H7 (cell line): ENCODE results near the gene NGF. TPM values are rescaled to one million over a fixed set of nuclear protein-coding genes. Genes with fewer than 3 reads are reported as not detected.

Experiments
- DNase-seq: peaks from one replicate; pipeline ENCODE4 v3.0.0; 2012
- H3K27me3 ChIP-seq: 2 replicates; pipeline ENCODE4 v1.6.0; 2011; ENCODE audit warnings: mild to moderate bottlenecking, low read length; ENCODE audit not compliant: control insufficient read depth, insufficient read depth
- H3K36me3 ChIP-seq: replicated peaks from 2 replicates; pipeline ENCODE4 v1.5.1; 2011; ENCODE audit warnings: low read length; ENCODE audit not compliant: control insufficient read depth, insufficient read depth
- H3K4me3 ChIP-seq: 2 replicates; pipeline ENCODE4 v1.5.1; 2011; ENCODE audit warnings: low read depth, mild to moderate bottlenecking, control low read depth, low read length, moderate library complexity; ENCODE audit not compliant: insufficient read depth
- total RNA-seq: library from RNA; depleted of rRNA; stranded (reverse); fragments of >200 nt; shearing (Covaris generic); gene quantifications from 2 replicates; pipeline ENCODE4 v1.2.3, GENCODE V29; 2014

Gene NGF
- total RNA-seq, 1 experiment from 2014 or later = 0.14 TPM

DNA sequence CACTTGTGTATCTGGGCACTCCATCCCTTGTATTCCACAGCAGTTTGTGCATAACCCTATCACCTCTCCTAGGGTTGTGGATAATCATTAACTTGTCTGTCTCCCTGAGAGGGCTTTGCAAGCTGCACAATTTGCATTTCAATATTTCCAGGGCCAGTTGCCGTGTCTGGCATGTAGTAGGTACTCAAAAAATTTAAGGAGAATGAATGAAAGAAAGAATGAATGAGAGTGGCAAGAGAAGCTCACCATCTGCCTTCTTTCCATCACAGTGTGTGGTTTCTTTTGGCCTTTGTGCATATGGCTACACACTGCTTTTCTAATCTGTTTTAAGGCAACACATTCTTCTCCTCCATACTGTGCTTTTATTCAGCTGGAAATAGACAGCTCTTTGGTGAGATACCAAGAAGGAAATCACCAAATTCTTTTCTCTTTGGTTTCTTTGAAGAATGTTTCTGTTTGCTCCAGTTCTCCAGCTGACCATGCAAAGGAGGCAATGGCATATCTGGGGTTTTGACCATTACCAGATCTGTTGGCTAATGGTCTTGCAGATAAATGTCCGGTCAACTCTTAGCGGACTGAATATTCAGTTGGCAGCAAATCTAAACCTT lies 49.4 kb downstream of the NGF start:
- no peak for DNase-seq
- Histone ChIP-seq H3K36me3 (no peaks in the 10 kb centered on the region), H3K27me3 (no peaks in the 10 kb centered on the region), H3K4me3 (no peak overlapping the region)

GRCh38 chr1:115286431-115287205 lies 51.4 kb downstream of the NGF start:
- H3K27me3 ChIP-seq = no peaks in the 10 kb centered on the region
- DNase-seq = no peak
- no peak overlapping the region for H3K4me3 ChIP-seq
- no peaks in the 10 kb centered on the region for H3K36me3 ChIP-seq

DNA sequence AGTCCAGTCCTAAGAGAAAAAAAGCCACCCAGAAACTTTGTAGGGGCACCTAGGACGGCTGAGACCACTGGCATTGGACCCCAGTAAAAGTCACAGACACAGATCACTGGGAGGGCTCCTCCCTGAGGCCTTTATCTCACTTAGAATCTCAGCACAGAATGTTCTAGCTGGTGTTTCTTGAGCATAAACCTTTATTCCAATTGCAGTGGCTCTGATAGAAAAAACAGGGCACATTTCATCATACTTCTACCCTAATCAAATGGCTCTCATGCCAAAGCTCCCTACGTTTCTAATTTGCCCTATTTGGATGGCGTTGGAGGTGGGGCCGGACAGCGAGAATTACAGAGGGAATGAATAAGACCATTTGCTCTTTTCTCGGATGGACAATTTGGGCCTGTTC lies 53.8 kb downstream of the NGF start:
- Histone ChIP-seq H3K27me3 (no peaks in the 10 kb centered on the region), H3K4me3 (no peak overlapping the region), H3K36me3 (no peaks in the 10 kb centered on the region)
- DNase-seq = no peak

DNA sequence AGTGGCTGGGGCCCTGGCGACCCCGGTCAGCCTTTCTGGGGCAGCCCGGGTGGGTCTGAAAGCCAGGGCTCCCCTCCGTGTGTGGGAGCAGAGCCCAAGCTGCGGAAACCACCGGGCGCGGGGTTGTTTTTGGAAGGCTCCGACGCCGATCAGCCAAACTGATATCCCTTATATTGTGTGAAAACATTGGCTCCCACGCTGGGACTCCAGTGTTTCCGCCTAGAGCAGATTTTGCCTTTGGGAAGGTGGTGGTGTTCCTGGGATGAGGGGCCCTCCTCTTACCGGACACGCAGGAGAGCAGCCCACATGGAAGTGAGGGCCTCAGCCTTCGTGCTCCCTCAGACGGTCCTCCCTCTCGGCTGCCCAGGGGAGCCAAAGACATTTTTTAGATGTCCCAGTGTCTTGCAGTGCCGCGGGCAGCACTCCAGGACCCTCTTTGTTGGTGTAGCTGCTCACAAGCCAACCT lies 54.3 kb downstream of the NGF start:
- no peaks in the 10 kb centered on the region for H3K27me3 ChIP-seq
- no peaks in the 10 kb centered on the region for H3K36me3 ChIP-seq
- DNase-seq = no peak
- H3K4me3 ChIP-seq = no peak overlapping the region

DNA sequence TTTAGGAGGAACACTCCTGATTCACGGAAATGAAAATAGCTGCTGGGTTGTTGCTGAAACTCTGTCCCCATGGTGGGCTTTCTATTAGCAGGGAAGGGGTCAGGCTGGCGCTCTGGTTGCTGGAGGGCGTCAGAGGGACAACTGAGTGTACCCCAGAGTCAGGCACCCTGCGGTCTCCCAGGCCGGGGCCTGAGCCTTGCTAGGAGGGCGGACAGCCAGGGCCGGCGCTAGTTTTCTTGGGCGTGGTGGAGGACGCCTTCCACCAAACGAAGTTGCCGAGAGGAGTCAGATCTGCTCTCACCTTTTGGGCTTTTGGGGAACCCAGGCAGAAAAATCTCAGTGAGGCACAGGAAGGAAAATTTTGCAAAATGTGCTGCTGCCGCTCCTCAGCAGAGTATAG lies 54.8 kb downstream of the NGF start:
- H3K36me3 ChIP-seq = no peaks in the 10 kb centered on the region
- DNase-seq = no peak

DNA sequence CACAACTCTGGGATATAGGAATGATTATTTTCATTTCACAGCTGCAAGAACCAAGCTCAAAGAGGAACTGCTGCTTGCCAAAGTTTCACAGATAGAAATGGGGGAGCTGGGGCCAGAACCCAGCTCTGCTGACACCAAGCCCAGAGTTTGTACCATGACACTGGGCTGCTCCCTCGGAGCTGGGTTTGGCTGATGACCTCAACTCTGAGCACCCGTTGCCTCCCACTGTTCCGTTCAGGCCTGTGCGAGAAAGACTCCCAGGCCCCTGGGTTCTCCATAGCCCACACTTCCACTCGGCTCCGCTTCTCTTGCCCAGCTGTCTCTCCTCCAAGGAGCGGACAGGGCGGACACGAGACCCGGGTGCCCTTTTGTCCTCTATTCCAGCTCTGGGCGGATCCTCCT lies 55.2 kb downstream of the NGF start:
- Histone ChIP-seq H3K36me3 (no peaks in the 10 kb centered on the region), H3K27me3 (no peaks in the 10 kb centered on the region)
- no peak for DNase-seq

More for the DNA sequence above, 54.8 kb downstream of the NGF start:
- H3K27me3 ChIP-seq = no peaks in the 10 kb centered on the region
- no peak overlapping the region for H3K4me3 ChIP-seq

GRCh38 chr1:115281143-115281542 lies 56.9 kb downstream of the NGF start:
- H3K4me3 ChIP-seq = no peak overlapping the region
- no peak for DNase-seq
- no peaks in the 10 kb centered on the region for H3K36me3 ChIP-seq
- H3K27me3 ChIP-seq = no peaks in the 10 kb centered on the region

More for the DNA sequence above, 55.2 kb downstream of the NGF start:
- no peak overlapping the region for H3K4me3 ChIP-seq

GRCh38 chr1:115280064-115280463 lies 58.0 kb downstream of the NGF start:
- H3K36me3 ChIP-seq = no peaks in the 10 kb centered on the region
- H3K27me3 ChIP-seq = no peaks in the 10 kb centered on the region
- no peak overlapping the region for H3K4me3 ChIP-seq
- no peak for DNase-seq

DNA sequence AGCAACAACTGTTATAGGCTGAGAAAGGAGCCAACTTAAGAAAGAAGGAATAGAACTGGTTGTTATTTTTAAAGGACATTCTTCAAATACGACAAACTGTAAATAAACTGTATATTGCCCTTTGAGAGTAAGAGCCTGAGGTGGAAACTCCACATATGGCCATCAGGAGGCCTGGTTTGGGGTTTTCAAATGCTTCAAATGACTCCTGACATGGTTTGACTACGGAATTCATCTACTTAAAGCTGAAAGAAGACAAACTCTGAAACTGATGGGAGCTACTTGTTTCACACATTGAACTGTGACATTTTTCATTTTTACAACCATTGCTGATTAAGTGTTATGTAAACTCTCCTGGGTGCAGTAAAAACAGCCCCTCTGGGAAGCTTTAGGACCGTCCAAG lies 59.8 kb downstream of the NGF start:
- H3K4me3 ChIP-seq = no peak overlapping the region
- DNase-seq = no peak
- H3K36me3 ChIP-seq = no peaks in the 10 kb centered on the region
- no peaks in the 10 kb centered on the region for H3K27me3 ChIP-seq

- H3K4me3 ChIP-seq = no peak overlapping the region
- DNase-seq = no peak
- H3K36me3 ChIP-seq = no peaks in the 10 kb centered on the region
- no peaks in the 10 kb centered on the region for H3K27me3 ChIP-seq
Measured at GRCh38 chr1:115277276-115277675, 60.8 kb downstream of the NGF start.

DNA sequence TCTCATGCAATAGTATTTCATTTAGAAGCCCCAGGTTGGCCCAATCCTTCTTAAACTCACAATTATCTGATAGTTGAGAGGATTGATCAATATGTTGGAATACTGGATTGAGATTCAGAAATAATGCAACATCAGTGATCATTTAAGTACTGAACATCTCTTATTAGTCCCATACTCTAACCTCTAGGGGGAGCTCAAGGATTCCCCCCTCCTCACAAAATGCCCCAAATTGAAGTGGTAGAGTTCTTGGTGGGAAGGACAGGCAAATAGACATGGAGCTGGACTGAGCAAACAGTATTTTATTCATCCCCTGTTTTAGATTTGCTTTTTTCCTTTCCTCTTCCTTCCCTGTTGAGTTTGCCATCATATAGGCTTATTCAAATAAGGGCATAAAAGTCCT lies 62.8 kb downstream of the NGF start:
- Histone ChIP-seq H3K4me3 (no peak overlapping the region), H3K27me3 (no peaks in the 10 kb centered on the region), H3K36me3 (no peaks in the 10 kb centered on the region)
- DNase-seq = peak; percentile 67

GRCh38 chr1:115274467-115274866 lies 63.6 kb downstream of the NGF start:
- no peaks in the 10 kb centered on the region for H3K27me3 ChIP-seq
- H3K4me3 ChIP-seq = no peak overlapping the region
- no peaks in the 10 kb centered on the region for H3K36me3 ChIP-seq
- DNase-seq = no peak

GRCh38 chr1:115266729-115267421 lies 71.2 kb downstream of the NGF start:
- Histone ChIP-seq H3K27me3 (no peaks in the 10 kb centered on the region), H3K36me3 (no peaks in the 10 kb centered on the region)
- DNase-seq = no peak

GRCh38 chr1:115265099-115265498 lies 73.0 kb downstream of the NGF start:
- Histone ChIP-seq H3K36me3 (no peaks in the 10 kb centered on the region), H3K4me3 (no peak overlapping the region), H3K27me3 (no peaks in the 10 kb centered on the region)
- no peak for DNase-seq

More at GRCh38 chr1:115266729-115267421, 71.2 kb downstream of the NGF start:
- no peak overlapping the region for H3K4me3 ChIP-seq

GRCh38 chr1:115262886-115263285 lies 75.2 kb downstream of the NGF start:
- no peak for DNase-seq
- no peaks in the 10 kb centered on the region for H3K36me3 ChIP-seq

More at GRCh38 chr1:115262886-115263285, 75.2 kb downstream of the NGF start:
- H3K27me3 ChIP-seq = no peaks in the 10 kb centered on the region
- H3K4me3 ChIP-seq = no peak overlapping the region
